Cardiac muscle cell (in vitro differentiated cells and primary cell): ENCODE results near the gene IQGAP2. TPM values are rescaled to one million over a fixed set of nuclear protein-coding genes. Genes with fewer than 3 reads are reported as not detected.

Experiments
- DNase-seq, 2 donors: peaks; one replicate each; pipeline versions ENCODE4 v3.0.0 to v3.0.0-alpha.2; 2010 to 2017; ENCODE audit warnings: low read depth in 1 of 2, low spot score in 1 of 2
- H3K27ac ChIP-seq: fragments of 200-600 bp; sonication (generic); 2 replicates; pipeline ENCODE4 v1.5.1; 2016
- H3K27me3 ChIP-seq: fragments of 200-600 bp; sonication (generic); 2 replicates; pipeline ENCODE4 v1.6.0; 2016; ENCODE audit warnings: control low read depth
- H3K36me3 ChIP-seq: fragments of 200-600 bp; sonication (generic); 2 replicates; pipeline ENCODE4 v1.5.1; 2016; ENCODE audit warnings: control low read depth
- H3K4me1 ChIP-seq: fragments of 200-600 bp; sonication (generic); 2 replicates; pipeline ENCODE4 v1.8.1; 2017; ENCODE audit warnings: low read depth, mild to moderate bottlenecking, mixed run types
- H3K4me3 ChIP-seq: fragments of 200-600 bp; sonication (generic); 2 replicates; pipeline ENCODE4 v1.5.1; 2016; ENCODE audit warnings: mild to moderate bottlenecking
- H3K9me3 ChIP-seq: fragments of 200-600 bp; sonication (generic); 2 replicates; pipeline ENCODE4 v1.5.1; 2017; ENCODE audit warnings: low read depth, mild to moderate bottlenecking, control low read depth
- CTCF ChIP-seq: IDR thresholded peaks from 2 replicates; pipeline ENCODE4 v1.5.1; 2012; ENCODE audit warnings: low read depth, mild to moderate bottlenecking, low read length
- polyA plus RNA-seq: library from polyadenylated mRNA; unstranded; fragments of >200 nt; fragmentation: Nextera tagmentation; extraction: Ambion mirVana; gene quantifications from 2 replicates; pipeline ENCODE4 v1.2.1, GENCODE V29; 2016
- total RNA-seq: library from RNA; depleted of rRNA; stranded (reverse); fragments of >200 nt; gene quantifications from 2 replicates; pipeline ENCODE4 v1.2.3, GENCODE V29; 2016

Gene IQGAP2
- total and polyA plus RNA-seq, 2 experiments from 2014 or later: 4.1 to 10.8 TPM

DNA sequence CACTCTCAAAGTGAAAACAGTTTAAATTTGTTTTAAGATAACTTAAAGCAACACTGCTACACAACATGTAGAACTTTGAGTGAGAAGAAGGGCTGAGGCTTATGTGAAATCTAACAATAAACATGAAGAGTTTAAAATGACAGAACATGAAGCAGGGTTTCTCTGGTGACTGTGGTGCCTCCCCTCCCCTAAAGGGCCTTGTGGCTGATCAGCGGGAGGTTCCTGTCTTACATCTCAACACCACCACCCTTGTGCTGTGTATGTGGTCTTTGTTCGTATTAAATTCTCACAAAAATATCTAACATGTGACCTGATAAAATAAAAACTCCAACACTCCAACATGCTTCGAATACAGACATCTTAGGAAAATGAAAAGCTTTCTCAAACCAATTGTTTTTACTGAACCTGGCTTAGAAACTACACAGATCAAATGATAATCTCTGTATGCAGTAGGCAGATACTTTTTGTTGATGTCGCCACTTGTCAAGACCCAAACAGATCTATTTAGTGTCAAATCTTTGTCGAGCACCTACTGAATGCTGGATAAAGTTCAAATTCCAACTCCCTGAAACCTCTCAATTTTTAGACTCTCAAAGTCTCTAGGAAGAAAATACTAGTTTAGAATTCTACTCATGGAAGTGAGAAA lies 9.9 kb upstream of the IQGAP2 start:
- Histone ChIP-seq H3K36me3 (no peaks in the 10 kb centered on the region), H3K4me3 (no peak overlapping the region), H3K27ac (no peak overlapping the region)

GRCh38 chr5:76397200-76397599 lies 5.9 kb upstream of the IQGAP2 start:
- DNase-seq: no peak
- H3K36me3 ChIP-seq: no peaks in the 10 kb centered on the region
- H3K27me3 ChIP-seq: no peaks in the 10 kb centered on the region
- TF ChIP-seq CTCF: no peak
- H3K27ac ChIP-seq: no peak overlapping the region
- no peaks in the 10 kb centered on the region for H3K4me1 ChIP-seq
- no peaks in the 10 kb centered on the region for H3K9me3 ChIP-seq
- no peak overlapping the region for H3K4me3 ChIP-seq

More for the DNA sequence above, 9.9 kb upstream of the IQGAP2 start:
- Histone ChIP-seq H3K9me3 (no peaks in the 10 kb centered on the region), H3K4me1 (no peaks in the 10 kb centered on the region), H3K27me3 (no peaks in the 10 kb centered on the region)
- DNase-seq: no peak
- TF ChIP-seq CTCF: no peak

GRCh38 chr5:76399268-76399667 lies 3.8 kb upstream of the IQGAP2 start:
- H3K9me3 ChIP-seq: no peaks in the 10 kb centered on the region
- DNase-seq: no peak
- H3K27ac ChIP-seq: no peak overlapping the region
- H3K4me1 ChIP-seq: no peaks in the 10 kb centered on the region
- peaks cover 5% of the 10 kb centered on the region for H3K27me3 ChIP-seq
- H3K36me3 ChIP-seq: no peaks in the 10 kb centered on the region
- no peak overlapping the region for H3K4me3 ChIP-seq
- no peak for TF ChIP-seq CTCF

GRCh38 chr5:76400466-76400865 lies 2.6 kb upstream of the IQGAP2 start:
- no peaks in the 10 kb centered on the region for H3K9me3 ChIP-seq
- no peak overlapping the region for H3K4me3 ChIP-seq
- TF ChIP-seq CTCF: no peak
- H3K27me3 ChIP-seq: peaks cover 5% of the 10 kb centered on the region
- DNase-seq: no peak
- H3K27ac ChIP-seq: no peak overlapping the region
- no peaks in the 10 kb centered on the region for H3K4me1 ChIP-seq
- no peaks in the 10 kb centered on the region for H3K36me3 ChIP-seq

- TF ChIP-seq CTCF: no peak
- Histone ChIP-seq H3K36me3 (no peaks in the 10 kb centered on the region), H3K27me3 (peaks cover 5% of the 10 kb centered on the region), H3K9me3 (no peaks in the 10 kb centered on the region), H3K4me1 (no peaks in the 10 kb centered on the region), H3K27ac (no peak overlapping the region), H3K4me3 (peak overlapping the region; percentile 91)
- DNase-seq: no peak
Observed at GRCh38 chr5:76401801-76402250, 1.3 kb upstream of the IQGAP2 start.
